LNCaP clone FGC (cell line): ENCODE results near the gene NEK6.

Source experiments
- DNase-seq: peaks from one replicate; pipeline ENCODE4 v3.0.0-alpha.2; 2011; ENCODE audit warnings: low read depth
- H3K4me3 ChIP-seq: 2 replicates; pipeline ENCODE4 v1.5.1; 2011; ENCODE audit warnings: mild to moderate bottlenecking, low read depth, low read length, control low read depth
- CTCF ChIP-seq: IDR thresholded peaks from 2 replicates; pipeline ENCODE4 v1.5.1; 2012; ENCODE audit warnings: mild to moderate bottlenecking; ENCODE audit not compliant: control insufficient read depth, insufficient read depth; ENCODE audit errors: extremely low read depth

NEK6 gene

GRCh38 chr9:124270504-124271335 is 13.0 kb downstream of the NEK6 start:
- no peak for TF ChIP-seq CTCF
- no peak for DNase-seq

GRCh38 chr9:124271660-124272059 is 13.9 kb downstream of the NEK6 start:
- no peak for DNase-seq
- no peak for TF ChIP-seq CTCF
- H3K4me3 ChIP-seq: no peak overlapping the region

More at GRCh38 chr9:124270504-124271335, 13.0 kb downstream of the NEK6 start:
- H3K4me3 ChIP-seq: no peak overlapping the region

- no peak for TF ChIP-seq CTCF
- H3K4me3 ChIP-seq: no peak overlapping the region
- no peak for DNase-seq
These were observed 14.4 kb downstream of the NEK6 start for GRCh38 chr9:124272118-124272517.

DNA sequence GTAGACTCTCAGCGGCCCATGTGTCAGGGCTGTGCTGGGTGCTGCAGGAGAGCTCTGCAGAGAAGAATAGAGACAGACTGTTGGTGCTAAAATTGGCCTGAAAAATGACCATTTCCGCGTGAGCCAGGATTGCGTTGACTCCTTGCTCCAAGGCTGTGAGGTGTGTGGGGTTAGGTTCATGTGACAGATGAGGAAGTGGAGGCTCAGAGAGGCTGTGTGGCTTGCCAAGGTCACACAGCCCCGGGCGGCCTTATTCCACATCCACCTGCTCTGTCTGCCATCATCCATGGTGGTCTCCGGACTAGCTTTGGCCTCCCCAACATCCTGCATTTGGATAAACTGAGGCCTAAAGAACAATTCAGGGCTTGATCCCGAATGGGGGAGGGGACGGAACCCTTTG is 15.2 kb downstream of the NEK6 start:
- DNase-seq: no peak
- no peak for TF ChIP-seq CTCF
- H3K4me3 ChIP-seq: no peak overlapping the region

GRCh38 chr9:124273427-124274160 is 15.8 kb downstream of the NEK6 start:
- DNase-seq: no peak
- no peak for TF ChIP-seq CTCF
- no peak overlapping the region for H3K4me3 ChIP-seq

DNA sequence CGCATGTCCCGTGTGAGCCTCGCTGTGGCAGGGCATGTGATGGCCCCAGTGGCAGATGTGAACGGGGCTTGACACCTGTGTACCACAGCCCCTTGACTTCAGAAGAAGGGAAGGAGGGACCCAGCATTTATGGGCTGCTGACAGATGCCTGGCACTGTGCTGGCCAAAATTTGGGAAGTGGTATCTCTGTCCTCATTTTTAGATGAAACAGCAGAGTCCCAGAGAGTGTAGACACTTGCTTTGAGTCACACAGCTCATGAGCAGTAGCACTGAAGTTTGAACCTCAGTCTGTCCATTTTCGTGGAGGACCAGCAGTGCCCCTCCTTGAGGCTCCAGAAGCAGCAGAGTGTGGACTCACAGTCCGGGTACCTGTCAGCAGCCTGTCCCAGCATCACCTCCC is 16.5 kb downstream of the NEK6 start:
- TF ChIP-seq CTCF: no peak
- no peak for DNase-seq
- H3K4me3 ChIP-seq: no peak overlapping the region
